Measurements from ENCODE around the gene CELA2B. TPM values are rescaled to one million over a fixed set of nuclear protein-coding genes. Genes with fewer than 3 reads are reported as not detected.
"Not testable (repeated sequence)": the region's sequence is repeated elsewhere in the genome, so short reads cannot be mapped to it uniquely, and the experiment has no call there.

Gene CELA2B
- polyA plus RNA-seq, 2 donors: not detected

- 74 to 83% methylated on average over 7 of the region's 7 CpGs for WGBS, 2 donors
- Histone ChIP-seq H3K4me1 (ENCODE audit: control insufficient read depth in 2 of 2, insufficient read depth in 2 of 2, low read length in 1 of 2) (peaks cover 0 to 8% of the 10 kb centered on the region in 2 donors), H3K4me3 (ENCODE audit: low read depth in 1 of 2, low read length in 2 of 2) (no peak overlapping the region), H3K36me3 (ENCODE audit: control insufficient read depth in 2 of 2, insufficient read depth in 2 of 2, low read length in 1 of 2) (no peaks in the 10 kb centered on the region), H3K27me3 (ENCODE audit: control insufficient read depth in 1 of 2, insufficient read depth in 2 of 2, low read length in 2 of 2) (no peaks in the 10 kb centered on the region), H3K27ac (ENCODE audit: low read depth in 2 of 2, low read length in 1 of 2) (no peak overlapping the region), H3K9me3 (ENCODE audit: control insufficient read depth in 2 of 2, insufficient read depth in 1 of 2, low read depth in 1 of 2, low read length in 1 of 2) (no peaks in the 10 kb centered on the region)
Observed at GRCh38 chr1:15465674-15466073, 10.2 kb upstream of the CELA2B start.

GRCh38 chr1:15466955-15467625 lies 8.8 kb upstream of the CELA2B start:
- H3K36me3 ChIP-seq (ENCODE audit: control insufficient read depth in 2 of 2, insufficient read depth in 2 of 2, low read length in 1 of 2); H3K9me3 ChIP-seq (ENCODE audit: control insufficient read depth in 2 of 2, insufficient read depth in 1 of 2, low read depth in 1 of 2, low read length in 1 of 2); H3K4me1 ChIP-seq (ENCODE audit: control insufficient read depth in 2 of 2, insufficient read depth in 2 of 2, low read length in 1 of 2); H3K4me3 ChIP-seq (ENCODE audit: low read depth in 1 of 2, low read length in 2 of 2); H3K27me3 ChIP-seq (ENCODE audit: control insufficient read depth in 1 of 2, insufficient read depth in 2 of 2, low read length in 2 of 2); H3K27ac ChIP-seq (ENCODE audit: low read depth in 2 of 2, low read length in 1 of 2): not testable (repeated sequence)
- WGBS, 2 donors: 82% methylated on average over 21 to 22 of the region's 22 CpGs

GRCh38 chr1:15468145-15468544 lies 7.8 kb upstream of the CELA2B start:
- H3K27ac ChIP-seq (ENCODE audit: low read depth in 2 of 2, low read length in 1 of 2): no peak overlapping the region
- H3K4me1 ChIP-seq (ENCODE audit: control insufficient read depth in 2 of 2, insufficient read depth in 2 of 2, low read length in 1 of 2): peaks cover 0 to 8% of the 10 kb centered on the region in 2 donors
- H3K36me3 ChIP-seq (ENCODE audit: control insufficient read depth in 2 of 2, insufficient read depth in 2 of 2, low read length in 1 of 2): no peaks in the 10 kb centered on the region
- no peaks in the 10 kb centered on the region for H3K27me3 ChIP-seq (ENCODE audit: control insufficient read depth in 1 of 2, insufficient read depth in 2 of 2, low read length in 2 of 2)
- H3K9me3 ChIP-seq (ENCODE audit: control insufficient read depth in 2 of 2, insufficient read depth in 1 of 2, low read depth in 1 of 2, low read length in 1 of 2): no peaks in the 10 kb centered on the region
- no peak overlapping the region for H3K4me3 ChIP-seq (ENCODE audit: low read depth in 1 of 2, low read length in 2 of 2)

GRCh38 chr1:15469361-15469760 lies 6.5 kb upstream of the CELA2B start:
- no peaks in the 10 kb centered on the region for H3K9me3 ChIP-seq (ENCODE audit: control insufficient read depth in 2 of 2, insufficient read depth in 1 of 2, low read depth in 1 of 2, low read length in 1 of 2)
- no peak overlapping the region for H3K27ac ChIP-seq (ENCODE audit: low read depth in 2 of 2, low read length in 1 of 2)
- WGBS, 2 donors: 30 to 34% methylated on average over 3 of the region's 3 CpGs
- H3K27me3 ChIP-seq (ENCODE audit: control insufficient read depth in 1 of 2, insufficient read depth in 2 of 2, low read length in 2 of 2): no peaks in the 10 kb centered on the region
- no peaks in the 10 kb centered on the region for H3K36me3 ChIP-seq (ENCODE audit: control insufficient read depth in 2 of 2, insufficient read depth in 2 of 2, low read length in 1 of 2)
- no peak overlapping the region for H3K4me3 ChIP-seq (ENCODE audit: low read depth in 1 of 2, low read length in 2 of 2)
- peaks cover 0 to 6% of the 10 kb centered on the region in 2 donors for H3K4me1 ChIP-seq (ENCODE audit: control insufficient read depth in 2 of 2, insufficient read depth in 2 of 2, low read length in 1 of 2)

GRCh38 chr1:15469821-15470448 lies 6.0 kb upstream of the CELA2B start:
- H3K27me3 ChIP-seq (ENCODE audit: control insufficient read depth in 1 of 2, insufficient read depth in 2 of 2, low read length in 2 of 2); H3K9me3 ChIP-seq (ENCODE audit: control insufficient read depth in 2 of 2, insufficient read depth in 1 of 2, low read depth in 1 of 2, low read length in 1 of 2): not testable (repeated sequence)
- WGBS, 2 donors: 49 to 52% methylated on average over 9 of the region's 9 CpGs

GRCh38 chr1:15471067-15471466 lies 4.8 kb upstream of the CELA2B start:
- H3K4me1 ChIP-seq (ENCODE audit: control insufficient read depth in 2 of 2, insufficient read depth in 2 of 2, low read length in 1 of 2); H3K27ac ChIP-seq (ENCODE audit: low read depth in 2 of 2, low read length in 1 of 2); H3K27me3 ChIP-seq (ENCODE audit: control insufficient read depth in 1 of 2, insufficient read depth in 2 of 2, low read length in 2 of 2); H3K9me3 ChIP-seq (ENCODE audit: control insufficient read depth in 2 of 2, insufficient read depth in 1 of 2, low read depth in 1 of 2, low read length in 1 of 2); H3K4me3 ChIP-seq (ENCODE audit: low read depth in 1 of 2, low read length in 2 of 2); H3K36me3 ChIP-seq (ENCODE audit: control insufficient read depth in 2 of 2, insufficient read depth in 2 of 2, low read length in 1 of 2): not testable (repeated sequence)
- WGBS, 2 donors: 76 to 94% methylated on average over 5 of the region's 5 CpGs

More at GRCh38 chr1:15469821-15470448, 6.0 kb upstream of the CELA2B start:
- H3K27ac ChIP-seq (ENCODE audit: low read depth in 2 of 2, low read length in 1 of 2); H3K36me3 ChIP-seq (ENCODE audit: control insufficient read depth in 2 of 2, insufficient read depth in 2 of 2, low read length in 1 of 2); H3K4me3 ChIP-seq (ENCODE audit: low read depth in 1 of 2, low read length in 2 of 2); H3K4me1 ChIP-seq (ENCODE audit: control insufficient read depth in 2 of 2, insufficient read depth in 2 of 2, low read length in 1 of 2): not testable (repeated sequence)

- H3K4me1 ChIP-seq (ENCODE audit: control insufficient read depth in 2 of 2, insufficient read depth in 2 of 2, low read length in 1 of 2); H3K36me3 ChIP-seq (ENCODE audit: control insufficient read depth in 2 of 2, insufficient read depth in 2 of 2, low read length in 1 of 2); H3K9me3 ChIP-seq (ENCODE audit: control insufficient read depth in 2 of 2, insufficient read depth in 1 of 2, low read depth in 1 of 2, low read length in 1 of 2); H3K27me3 ChIP-seq (ENCODE audit: control insufficient read depth in 1 of 2, insufficient read depth in 2 of 2, low read length in 2 of 2); H3K27ac ChIP-seq (ENCODE audit: low read depth in 2 of 2, low read length in 1 of 2); H3K4me3 ChIP-seq (ENCODE audit: low read depth in 1 of 2, low read length in 2 of 2): not testable (repeated sequence)
- WGBS, 2 donors: 67 to 86% methylated on average over 6 of the region's 6 CpGs
Observed at GRCh38 chr1:15471723-15472122, 4.2 kb upstream of the CELA2B start.

- Histone ChIP-seq H3K4me1 (ENCODE audit: control insufficient read depth in 2 of 2, insufficient read depth in 2 of 2, low read length in 1 of 2) (no peaks in the 10 kb centered on the region), H3K27ac (ENCODE audit: low read depth in 2 of 2, low read length in 1 of 2) (no peak overlapping the region), H3K27me3 (ENCODE audit: control insufficient read depth in 1 of 2, insufficient read depth in 2 of 2, low read length in 2 of 2) (no peaks in the 10 kb centered on the region), H3K9me3 (ENCODE audit: control insufficient read depth in 2 of 2, insufficient read depth in 1 of 2, low read depth in 1 of 2, low read length in 1 of 2) (no peaks in the 10 kb centered on the region), H3K36me3 (ENCODE audit: control insufficient read depth in 2 of 2, insufficient read depth in 2 of 2, low read length in 1 of 2) (no peaks in the 10 kb centered on the region), H3K4me3 (ENCODE audit: low read depth in 1 of 2, low read length in 2 of 2) (no peak overlapping the region)
- 79 to 90% methylated on average over 11 of the region's 11 CpGs for WGBS, 2 donors
Observed at GRCh38 chr1:15472587-15472986, 3.3 kb upstream of the CELA2B start.

GRCh38 chr1:15476927-15477326 lies 1.0 kb downstream of the CELA2B start:
- H3K9me3 ChIP-seq (ENCODE audit: control insufficient read depth in 2 of 2, insufficient read depth in 1 of 2, low read depth in 1 of 2, low read length in 1 of 2): no peaks in the 10 kb centered on the region
- H3K36me3 ChIP-seq (ENCODE audit: control insufficient read depth in 2 of 2, insufficient read depth in 2 of 2, low read length in 1 of 2): no peaks in the 10 kb centered on the region
- 73 to 96% methylated on average over 3 of the region's 3 CpGs for WGBS, 2 donors
- H3K4me3 ChIP-seq (ENCODE audit: low read depth in 1 of 2, low read length in 2 of 2): no peak overlapping the region
- no peaks in the 10 kb centered on the region for H3K27me3 ChIP-seq (ENCODE audit: control insufficient read depth in 1 of 2, insufficient read depth in 2 of 2, low read length in 2 of 2)
- no peak overlapping the region for H3K27ac ChIP-seq (ENCODE audit: low read depth in 2 of 2, low read length in 1 of 2)
- H3K4me1 ChIP-seq (ENCODE audit: control insufficient read depth in 2 of 2, insufficient read depth in 2 of 2, low read length in 1 of 2): peaks cover 0 to 3% of the 10 kb centered on the region in 2 donors

GRCh38 chr1:15477646-15478212 lies 1.8 kb downstream of the CELA2B start:
- Histone ChIP-seq H3K27ac (ENCODE audit: low read depth in 2 of 2, low read length in 1 of 2) (no peak overlapping the region), H3K27me3 (ENCODE audit: control insufficient read depth in 1 of 2, insufficient read depth in 2 of 2, low read length in 2 of 2) (no peaks in the 10 kb centered on the region), H3K9me3 (ENCODE audit: control insufficient read depth in 2 of 2, insufficient read depth in 1 of 2, low read depth in 1 of 2, low read length in 1 of 2) (no peaks in the 10 kb centered on the region), H3K4me1 (ENCODE audit: control insufficient read depth in 2 of 2, insufficient read depth in 2 of 2, low read length in 1 of 2) (peaks cover 0 to 3% of the 10 kb centered on the region in 2 donors), H3K36me3 (ENCODE audit: control insufficient read depth in 2 of 2, insufficient read depth in 2 of 2, low read length in 1 of 2) (no peaks in the 10 kb centered on the region), H3K4me3 (ENCODE audit: low read depth in 1 of 2, low read length in 2 of 2) (no peak overlapping the region)
- WGBS, 2 donors: 78 to 91% methylated on average over 5 of the region's 5 CpGs

All from esophagus (tissue), 2 donors.